LNCAP (cell line): ENCODE data around the gene SGSM2.

Experiments
- CTCF ChIP-seq: fragments of 450-650 bp; IDR thresholded peaks from 2 replicates; pipeline ENCODE4 v1.5.1; 2017; ENCODE audit warnings: mild to moderate bottlenecking

SGSM2 gene

GRCh38 chr17:2419486-2419885 is 82.2 kb downstream of the SGSM2 start:
- no peak for TF ChIP-seq CTCF

DNA sequence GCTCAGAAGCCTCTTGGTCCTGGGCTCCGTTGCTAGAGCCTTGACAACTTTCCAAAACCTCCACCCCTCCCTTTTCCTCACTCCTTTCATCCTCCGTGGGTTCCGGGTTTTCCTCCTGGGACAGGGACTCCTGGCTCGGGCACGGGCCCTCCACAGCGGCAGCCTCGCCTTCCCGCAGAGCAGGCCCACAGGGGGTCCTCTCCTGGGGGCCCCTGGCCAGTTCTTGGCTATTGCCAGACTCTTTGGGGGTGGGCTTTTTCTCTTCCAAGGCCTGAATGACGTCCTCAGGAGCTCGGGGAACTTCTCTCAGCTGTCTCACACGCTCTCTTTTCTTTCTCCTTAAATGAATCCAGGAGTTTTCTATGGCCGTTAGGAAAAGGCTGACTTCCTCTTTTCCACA is 82.9 kb downstream of the SGSM2 start:
- TF ChIP-seq CTCF, result no peak

- TF ChIP-seq CTCF, result no peak
Observed at GRCh38 chr17:2421315-2422147, 84.2 kb downstream of the SGSM2 start.

DNA sequence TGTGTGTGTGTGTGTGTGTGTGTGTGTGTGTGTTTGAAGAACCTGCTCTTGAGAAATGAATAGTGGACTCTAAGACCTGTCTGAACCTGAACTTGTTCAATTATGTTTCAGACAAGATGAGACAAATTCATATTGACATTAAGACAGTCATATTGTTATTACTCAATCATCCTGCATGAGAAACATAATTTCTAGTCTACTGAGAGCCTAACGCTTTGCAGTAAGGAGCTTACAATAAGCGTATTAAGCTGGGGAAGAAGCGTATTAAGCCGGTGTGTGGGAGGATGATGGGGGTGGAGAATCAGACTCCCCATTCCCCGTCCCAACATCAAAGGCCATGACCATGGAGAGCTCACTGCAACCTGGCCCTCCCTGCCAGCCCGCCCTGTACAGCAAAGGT is 86.0 kb downstream of the SGSM2 start:
- TF ChIP-seq CTCF, result no peak

GRCh38 chr17:2427215-2427614 is 89.9 kb downstream of the SGSM2 start:
- no peak for TF ChIP-seq CTCF

- TF ChIP-seq CTCF, result no peak
Observed at GRCh38 chr17:2427910-2428309, 90.6 kb downstream of the SGSM2 start.
